Brain microvascular endothelial cell (primary cell): Measurements from ENCODE around the gene SOX1.

Experiments used
- DNase-seq: peaks from one replicate; pipeline ENCODE4 v3.0.0-alpha.2; 2020
- H3K27ac ChIP-seq: fragments of 250-450 bp; sonication (Bioruptor Pico); 2 replicates; pipeline ENCODE4 v1.5.1; 2020; ENCODE audit warnings: mild to moderate bottlenecking, moderate library complexity
- H3K27me3 ChIP-seq: fragments of 250-450 bp; sonication (Bioruptor Pico); replicated peaks from 2 replicates; pipeline ENCODE4 v1.5.1; 2020; ENCODE audit warnings: mild to moderate bottlenecking
- H3K36me3 ChIP-seq: fragments of 250-450 bp; sonication (Bioruptor Pico); replicated peaks from 2 replicates; pipeline ENCODE4 v1.5.1; 2020; ENCODE audit warnings: mild to moderate bottlenecking
- H3K4me3 ChIP-seq: 2 replicates; pipeline ENCODE4 v1.5.1; 2011; ENCODE audit warnings: low read depth, mild to moderate bottlenecking, control low read depth, low read length, moderate library complexity
- CTCF ChIP-seq: IDR thresholded peaks from 2 replicates; pipeline ENCODE4 v1.5.1; 2011; ENCODE audit warnings: low read depth, mild to moderate bottlenecking, moderate library complexity, low read length, control low read depth, inconsistent platforms; ENCODE audit errors: missing control alignments
- in situ Hi-C: cut with HindIII; loops from 2 replicates; pipeline ENCODE4 v1.10.0; 2017; ENCODE audit warnings: low sequenced_read_pairs, low pct_ligation_motif_present

Gene SOX1

GRCh38 chr13:112034231-112034630 is 32.7 kb upstream of the SOX1 start:
- no peaks in the 10 kb centered on the region for H3K36me3 ChIP-seq
- H3K4me3 ChIP-seq: no peak overlapping the region
- no peaks in the 10 kb centered on the region for H3K27me3 ChIP-seq
- no peak for DNase-seq
- no peak for TF ChIP-seq CTCF
- no peak overlapping the region for H3K27ac ChIP-seq
- in situ Hi-C loops: no loop called here

GRCh38 chr13:112034846-112035245 is 32.1 kb upstream of the SOX1 start:
- Histone ChIP-seq H3K4me3 (no peak overlapping the region), H3K27ac (no peak overlapping the region), H3K27me3 (no peaks in the 10 kb centered on the region), H3K36me3 (no peaks in the 10 kb centered on the region)
- in situ Hi-C loops: no loop called here
- TF ChIP-seq CTCF: no peak
- no peak for DNase-seq

GRCh38 chr13:112042496-112042895 is 24.5 kb upstream of the SOX1 start:
- no peak for TF ChIP-seq CTCF
- in situ Hi-C loops: no loop called here
- no peaks in the 10 kb centered on the region for H3K36me3 ChIP-seq
- H3K4me3 ChIP-seq: no peak overlapping the region
- no peak overlapping the region for H3K27ac ChIP-seq
- no peaks in the 10 kb centered on the region for H3K27me3 ChIP-seq
- no peak for DNase-seq

- H3K36me3 ChIP-seq: no peaks in the 10 kb centered on the region
- H3K4me3 ChIP-seq: no peak overlapping the region
- DNase-seq: no peak
- in situ Hi-C loops: no loop called here
- no peak for TF ChIP-seq CTCF
- H3K27ac ChIP-seq: no peak overlapping the region
- peaks cover 45% of the 10 kb centered on the region for H3K27me3 ChIP-seq
These were observed 14.7 kb upstream of the SOX1 start for GRCh38 chr13:112052213-112052612.

GRCh38 chr13:112053167-112053743 is 13.7 kb upstream of the SOX1 start:
- no peak for DNase-seq
- Histone ChIP-seq H3K27me3 (peaks cover 53% of the 10 kb centered on the region), H3K27ac (no peak overlapping the region), H3K4me3 (no peak overlapping the region), H3K36me3 (no peaks in the 10 kb centered on the region)
- in situ Hi-C loops: no loop called here
- TF ChIP-seq CTCF: no peak
